Spinal cord (tissue), 10 donors: Measurements from ENCODE around the gene FGFR3. TPM values are rescaled to one million over a fixed set of nuclear protein-coding genes. Genes with fewer than 3 reads are reported as not detected.
A peak's percentile ranks its signal among the peaks of the same experiment; 100 is the strongest.

Experiments
- DNase-seq, 6 donors: peaks; one replicate each; pipeline versions ENCODE4 v3.0.0 to v3.0.0-alpha.2; 2013 to 2015; ENCODE audit warnings: low spot score in 6 of 6, low read depth in 4 of 6
- H3K27ac ChIP-seq: one replicate; pipeline ENCODE4 v1.5.1; 2013; ENCODE audit warnings: low read depth, low read length, control low read depth
- H3K27me3 ChIP-seq: one replicate; pipeline ENCODE4 v1.6.1; 2013; ENCODE audit warnings: low read length; ENCODE audit not compliant: control insufficient read depth, insufficient read depth
- H3K36me3 ChIP-seq: one replicate; pipeline ENCODE4 v1.6.1; 2013; ENCODE audit warnings: low read length; ENCODE audit not compliant: control insufficient read depth, insufficient read depth
- H3K4me1 ChIP-seq: one replicate; pipeline ENCODE4 v1.6.1; 2013; ENCODE audit warnings: low read length; ENCODE audit not compliant: control insufficient read depth, insufficient read depth
- H3K4me3 ChIP-seq: one replicate; pipeline ENCODE4 v1.5.1; 2013; ENCODE audit warnings: low read depth, low read length, control low read depth
- H3K9me3 ChIP-seq: one replicate; pipeline ENCODE4 v1.6.1; 2013; ENCODE audit warnings: low read length; ENCODE audit not compliant: control insufficient read depth, insufficient read depth
- WGBS: methylation state at CpG from one replicate; pipeline ENCODE4 v1.1.5; 2013; ENCODE audit warnings: missing lambda C conversion rate; ENCODE audit not compliant: insufficient coverage; 5-methylcytosine and 5-hydroxymethylcytosine counted together
- polyA plus RNA-seq, 2 donors: library from polyadenylated mRNA; unstranded; fragments of 120-200 nt; gene quantifications; one replicate each; pipeline ENCODE4 v1.2.1, GENCODE V29; 2013; ENCODE audit not compliant: insufficient read length in 2 of 2
- total RNA-seq, 2 donors: library from RNA; depleted of rRNA in 1 of 2; stranded (reverse); fragments of 120-200 nt in 1 of 2; fragments of >200 nt in 1 of 2; gene quantifications; one replicate each; pipeline versions ENCODE4 v1.2.3 to v1.2.4, GENCODE V29; 2013 to 2014
- donor health status: healthy.

FGFR3 gene
- total and polyA plus RNA-seq, 4 donors = 36.2 to 216 (median 122) TPM

- Histone ChIP-seq H3K27me3 (peaks cover 16% of the 10 kb centered on the region), H3K4me3 (no peak overlapping the region), H3K27ac (peak overlapping the region; percentile 61), H3K9me3 (no peaks in the 10 kb centered on the region), H3K4me1 (peaks cover 92% of the 10 kb centered on the region), H3K36me3 (peaks cover 93% of the 10 kb centered on the region)
- no peak for DNase-seq
- WGBS = 78% methylated on average over 39 of the region's 41 CpGs
These were observed 6.6 kb downstream of the FGFR3 start for GRCh38 chr4:1799387-1800375.

- Histone ChIP-seq H3K4me1 (peaks cover 85% of the 10 kb centered on the region), H3K36me3 (peaks cover 97% of the 10 kb centered on the region), H3K27me3 (peaks cover 8% of the 10 kb centered on the region), H3K4me3 (no peak overlapping the region), H3K27ac (peak overlapping the region; percentile 33), H3K9me3 (no peaks in the 10 kb centered on the region)
- 82% methylated on average over 7 of the region's 10 CpGs for WGBS
- DNase-seq = no peak
These were observed 7.7 kb downstream of the FGFR3 start for GRCh38 chr4:1800805-1801204.

- H3K36me3 ChIP-seq = peaks cover 99% of the 10 kb centered on the region
- H3K9me3 ChIP-seq = no peaks in the 10 kb centered on the region
- no peak for DNase-seq
- 80% methylated on average over 55 of the region's 56 CpGs for WGBS
- H3K27me3 ChIP-seq = peaks cover 5% of the 10 kb centered on the region
- no peak overlapping the region for H3K4me3 ChIP-seq
- H3K27ac ChIP-seq = no peak overlapping the region
- H3K4me1 ChIP-seq = peaks cover 79% of the 10 kb centered on the region
These were observed 8.3 kb downstream of the FGFR3 start for GRCh38 chr4:1801286-1801958.

- H3K27ac ChIP-seq = peak overlapping the region; percentile 67
- H3K9me3 ChIP-seq = no peaks in the 10 kb centered on the region
- H3K27me3 ChIP-seq = no peaks in the 10 kb centered on the region
- WGBS = 71% methylated on average over 20 of the region's 22 CpGs
- H3K4me3 ChIP-seq = no peak overlapping the region
- H3K36me3 ChIP-seq = peaks cover 100% of the 10 kb centered on the region
- no peak for DNase-seq
- H3K4me1 ChIP-seq = peaks cover 73% of the 10 kb centered on the region
These were observed 9.1 kb downstream of the FGFR3 start for GRCh38 chr4:1802151-1802715.

GRCh38 chr4:1802720-1803522, 9.8 kb downstream of the FGFR3 start:
- 71% methylated on average over 71 of the region's 71 CpGs for WGBS

GRCh38 chr4:1803523-1804423, 10.7 kb downstream of the FGFR3 start:
- DNase-seq = no peak
- H3K36me3 ChIP-seq = peaks cover 95% of the 10 kb centered on the region
- WGBS = 65% methylated on average over 49 of the region's 51 CpGs
- no peaks in the 10 kb centered on the region for H3K27me3 ChIP-seq
- peaks cover 62% of the 10 kb centered on the region for H3K4me1 ChIP-seq
- H3K9me3 ChIP-seq = no peaks in the 10 kb centered on the region
- H3K27ac ChIP-seq = no peak overlapping the region
- H3K4me3 ChIP-seq = no peak overlapping the region

More at GRCh38 chr4:1802720-1803522, 9.8 kb downstream of the FGFR3 start:
- H3K36me3 ChIP-seq = peaks cover 100% of the 10 kb centered on the region
- no peak overlapping the region for H3K4me3 ChIP-seq
- no peak for DNase-seq
- H3K4me1 ChIP-seq = peaks cover 69% of the 10 kb centered on the region
- H3K27me3 ChIP-seq = no peaks in the 10 kb centered on the region
- H3K9me3 ChIP-seq = no peaks in the 10 kb centered on the region
- H3K27ac ChIP-seq = no peak overlapping the region

GRCh38 chr4:1804638-1805492, 11.8 kb downstream of the FGFR3 start:
- H3K4me1 ChIP-seq = peaks cover 59% of the 10 kb centered on the region
- no peaks in the 10 kb centered on the region for H3K27me3 ChIP-seq
- no peak for DNase-seq
- WGBS = 83% methylated on average over 34 of the region's 37 CpGs
- H3K36me3 ChIP-seq = peaks cover 93% of the 10 kb centered on the region
- no peak overlapping the region for H3K27ac ChIP-seq
- H3K9me3 ChIP-seq = no peaks in the 10 kb centered on the region
- H3K4me3 ChIP-seq = no peak overlapping the region
